ENCODE data around the gene TMOD4.
"Not testable (repeated sequence)": the region's sequence is repeated elsewhere in the genome, so short reads cannot be mapped to it uniquely, and the experiment has no call there.

GRCh38 chr1:151194894-151195594, 19.3 kb upstream of the TMOD4 start:
- TF ChIP-seq CTCF (conservative IDR thresholded peaks at IDR 0.05; ENCODE audit: low read depth in 2 of 2); EZH2 (IDR thresholded peaks at IDR 0.05; ENCODE audit: low read depth, unreplicated experiment); JUNB (IDR thresholded peaks at IDR 0.05; ENCODE audit: unreplicated experiment); EZH2phosphoT487 (IDR thresholded peaks at IDR 0.05; ENCODE audit: unreplicated experiment); ETS1 (IDR thresholded peaks at IDR 0.05); REST (IDR thresholded peaks at IDR 0.05; ENCODE audit: unreplicated experiment); POLR2AphosphoS5 (IDR thresholded peaks at IDR 0.05; ENCODE audit: low read depth); ZNF331 (CRISPR knock-in tag; IDR thresholded peaks at IDR 0.05; ENCODE audit: low read depth): not testable (repeated sequence)
